ENCODE results near the gene ADARB1.

GRCh38 chr21:45161038-45161945 lies 86.9 kb downstream of the ADARB1 start:
- TF ChIP-seq CTCF (conservative IDR thresholded peaks at IDR 0.05; ENCODE audit: low read depth, low read length) (no peak), EZH2 (IDR thresholded peaks at IDR 0.05; ENCODE audit: low read length, unreplicated experiment) (no peak), EZH2phosphoT487 (IDR thresholded peaks at IDR 0.05; ENCODE audit: borderline replicate concordance, low read length) (no peak)

All from PC-3 (cell line).